ENCODE results near the gene TUBGCP6. TPM values are rescaled to one million over a fixed set of nuclear protein-coding genes. Genes with fewer than 3 reads are reported as not detected.

The TUBGCP6 gene
- total and polyA plus RNA-seq, 2 experiments from 2014 or later, result 26.2 to 31.5 TPM

- Histone ChIP-seq H4K20me1 (ENCODE audit: insufficient read depth, poor library complexity, severe bottlenecking) (peaks cover 9% of the 10 kb centered on the region), H3K36me3 (replicated peaks; ENCODE audit: insufficient read depth, low read depth) (no peaks in the 10 kb centered on the region), H2AFZ (no peak overlapping the region), H3K27me3 (no peaks in the 10 kb centered on the region), H3K4me3 (no peak overlapping the region), H3K4me1 (ENCODE audit: insufficient read depth) (peaks cover 7% of the 10 kb centered on the region), H3K9me2 (replicated peaks; ENCODE audit: insufficient read depth) (no peaks in the 10 kb centered on the region), H3K9me3 (ENCODE audit: low read depth) (no peaks in the 10 kb centered on the region), H3K4me2 (no peak overlapping the region), H3K79me2 (peaks cover 21% of the 10 kb centered on the region), H3K27ac (no peak overlapping the region)
- no peak for DNase-seq (ENCODE audit: low spot score)
- TF ChIP-seq, protein P1, sequence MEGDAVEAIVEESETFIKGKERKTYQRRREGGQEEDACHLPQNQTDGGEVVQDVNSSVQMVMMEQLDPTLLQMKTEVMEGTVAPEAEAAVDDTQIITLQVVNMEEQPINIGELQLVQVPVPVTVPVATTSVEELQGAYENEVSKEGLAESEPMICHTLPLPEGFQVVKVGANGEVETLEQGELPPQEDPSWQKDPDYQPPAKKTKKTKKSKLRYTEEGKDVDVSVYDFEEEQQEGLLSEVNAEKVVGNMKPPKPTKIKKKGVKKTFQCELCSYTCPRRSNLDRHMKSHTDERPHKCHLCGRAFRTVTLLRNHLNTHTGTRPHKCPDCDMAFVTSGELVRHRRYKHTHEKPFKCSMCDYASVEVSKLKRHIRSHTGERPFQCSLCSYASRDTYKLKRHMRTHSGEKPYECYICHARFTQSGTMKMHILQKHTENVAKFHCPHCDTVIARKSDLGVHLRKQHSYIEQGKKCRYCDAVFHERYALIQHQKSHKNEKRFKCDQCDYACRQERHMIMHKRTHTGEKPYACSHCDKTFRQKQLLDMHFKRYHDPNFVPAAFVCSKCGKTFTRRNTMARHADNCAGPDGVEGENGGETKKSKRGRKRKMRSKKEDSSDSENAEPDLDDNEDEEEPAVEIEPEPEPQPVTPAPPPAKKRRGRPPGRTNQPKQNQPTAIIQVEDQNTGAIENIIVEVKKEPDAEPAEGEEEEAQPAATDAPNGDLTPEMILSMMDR (IDR thresholded peaks at IDR 0.05; ENCODE audit: poor library complexity), result no peak
- TF ChIP-seq EZH2 (IDR thresholded peaks at IDR 0.05; ENCODE audit: borderline replicate concordance) (no peak), EZH2phosphoT487 (IDR thresholded peaks at IDR 0.05; ENCODE audit: low read depth, severe bottlenecking, unreplicated experiment) (no peak)
- 95% methylated on average over 16 of the region's 23 CpGs for WGBS (ENCODE audit: low lambda C conversion rate, missing lambda C conversion rate)
Observed at GRCh38 chr22:50197000-50197800, 47.6 kb downstream of the TUBGCP6 start.

GRCh38 chr22:50196256-50196655 is 48.6 kb downstream of the TUBGCP6 start:
- Histone ChIP-seq H3K36me3 (replicated peaks; ENCODE audit: insufficient read depth, low read depth) (no peaks in the 10 kb centered on the region), H3K4me3 (no peak overlapping the region), H3K4me2 (no peak overlapping the region), H3K9me3 (ENCODE audit: low read depth) (no peaks in the 10 kb centered on the region), H4K20me1 (ENCODE audit: insufficient read depth, poor library complexity, severe bottlenecking) (no peaks in the 10 kb centered on the region), H2AFZ (no peak overlapping the region), H3K27ac (no peak overlapping the region), H3K9me2 (replicated peaks; ENCODE audit: insufficient read depth) (no peaks in the 10 kb centered on the region), H3K4me1 (ENCODE audit: insufficient read depth) (peaks cover 7% of the 10 kb centered on the region), H3K79me2 (peaks cover 21% of the 10 kb centered on the region), H3K27me3 (no peaks in the 10 kb centered on the region)
- WGBS (ENCODE audit: low lambda C conversion rate, missing lambda C conversion rate), result 95% methylated on average over 18 of the region's 18 CpGs
- DNase-seq (ENCODE audit: low spot score), result no peak
- TF ChIP-seq EZH2phosphoT487 (IDR thresholded peaks at IDR 0.05; ENCODE audit: low read depth, severe bottlenecking, unreplicated experiment) (no peak), EZH2 (IDR thresholded peaks at IDR 0.05; ENCODE audit: borderline replicate concordance) (no peak)
- TF ChIP-seq, protein P1 (IDR thresholded peaks at IDR 0.05; ENCODE audit: poor library complexity), result no peak

DNA sequence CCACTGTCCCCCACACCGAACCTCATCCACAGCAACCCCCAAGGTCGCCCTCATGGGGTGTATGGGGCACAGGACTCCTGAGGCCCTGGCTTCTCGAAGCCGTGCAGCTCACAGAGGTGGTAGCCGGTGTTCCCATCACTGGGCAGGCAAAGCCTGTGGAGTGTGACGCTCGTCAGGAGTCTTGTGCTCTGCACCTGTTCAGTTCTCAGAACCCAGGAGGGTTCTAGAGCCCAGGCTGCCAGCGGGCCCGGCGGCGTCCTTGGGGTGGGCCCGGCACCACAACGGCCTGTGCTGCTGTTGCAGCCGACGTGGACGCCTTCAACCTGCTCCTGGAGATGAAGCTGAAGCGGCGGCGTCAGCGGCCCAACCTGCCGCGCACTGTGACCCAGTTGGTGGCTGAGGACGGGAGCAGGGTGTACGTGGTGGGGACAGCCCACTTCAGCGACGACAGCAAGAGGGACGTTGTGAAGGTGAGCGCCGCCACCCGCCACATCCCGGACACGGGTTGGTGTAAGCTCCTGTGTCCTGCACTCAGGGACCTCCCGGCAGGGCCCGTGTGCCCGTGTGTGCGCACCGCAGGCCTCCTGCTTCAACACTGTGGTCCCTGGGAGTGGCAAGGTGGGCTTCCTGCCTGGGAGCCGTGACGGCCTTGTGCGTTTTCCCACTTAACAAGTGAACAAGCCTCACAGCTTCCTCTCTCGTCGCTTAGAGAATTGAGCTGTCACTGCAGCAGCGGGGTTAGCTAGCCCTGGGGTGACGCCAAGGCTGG is 50.6 kb downstream of the TUBGCP6 start:
- 97% methylated on average over 43 of the region's 44 CpGs for whole genome bisulfite sequencing (ENCODE audit: low lambda C conversion rate, missing lambda C conversion rate)
- Histone ChIP-seq H3K4me3 (no peak overlapping the region), H3K36me3 (replicated peaks; ENCODE audit: insufficient read depth, low read depth) (no peaks in the 10 kb centered on the region), H3K9me2 (replicated peaks; ENCODE audit: insufficient read depth) (no peaks in the 10 kb centered on the region), H3K4me2 (no peak overlapping the region), H3K27me3 (no peaks in the 10 kb centered on the region), H3K79me2 (peaks cover 26% of the 10 kb centered on the region), H3K9me3 (ENCODE audit: low read depth) (no peaks in the 10 kb centered on the region), H3K4me1 (ENCODE audit: insufficient read depth) (peaks cover 28% of the 10 kb centered on the region), H4K20me1 (ENCODE audit: insufficient read depth, poor library complexity, severe bottlenecking) (no peaks in the 10 kb centered on the region), H2AFZ (no peak overlapping the region), H3K27ac (no peak overlapping the region)
- no peak for DNase-seq (ENCODE audit: low spot score)
- TF ChIP-seq, protein P1 (IDR thresholded peaks at IDR 0.05; ENCODE audit: poor library complexity), result no peak
- no peak for TF ChIP-seq EZH2phosphoT487 (IDR thresholded peaks at IDR 0.05; ENCODE audit: low read depth, severe bottlenecking, unreplicated experiment)
- TF ChIP-seq EZH2 (IDR thresholded peaks at IDR 0.05; ENCODE audit: borderline replicate concordance), result no peak

All from hepatocyte (in vitro differentiated cells).